GM12878 (cell line): ENCODE results near the gene SKAP1. TPM values are rescaled to one million over a fixed set of nuclear protein-coding genes. Genes with fewer than 3 reads are reported as not detected.

Experiments
- ATAC-seq: fragments of 200-7000 bp; cut with Tn5 transposase; 3 replicates; pipeline ENCODE4 v1.9.1; 2020; ENCODE audit warnings: mild to moderate bottlenecking, moderate library complexity
- BruUV-seq: library from RNA; stranded (reverse); fragments of 400-500 nt; replicated peaks from 2 replicates; lab custom pipeline; 2021; lab: Mats Ljungman, UMichigan
- CTCF ChIA-PET: fragments of 300-600 bp; sonication (Branson Sonifier 250); formaldehyde crosslinking; extraction: SDS; loops from one replicate; lab custom pipeline; 2021; ENCODE audit warnings: inconsistent platforms; lab: Yijun Ruan, JAX
- POLR2A ChIA-PET: fragments of 350-600 bp; formaldehyde crosslinking; extraction: SDS; loops from one replicate; lab custom pipeline; 2021; ENCODE audit warnings: inconsistent platforms; lab: Charles Lee
- RAD21 ChIA-PET: fragments of 300-600 bp; sonication (Branson Sonifier 250); formaldehyde crosslinking; loops from one replicate; lab custom pipeline; 2023; ENCODE audit warnings: antibody characterized with exemption; ENCODE audit not compliant: unreplicated experiment; lab: Charles Lee
- SMC1A ChIA-PET: fragments of 300-600 bp; sonication (Branson Sonifier 250); formaldehyde crosslinking; loops from one replicate; lab custom pipeline; 2023; ENCODE audit not compliant: unreplicated experiment, uncharacterized antibody; lab: Charles Lee
- DNase-seq: peaks from one replicate; pipeline ENCODE4 v3.0.0-alpha.2; 2011; ENCODE audit warnings: low read depth, low spot score
- FAIRE-seq: peaks from 3 replicates; lab custom pipeline; 2011; peaks lifted over from hg19 to GRCh38; lab: Jason Lieb, UNC
- H2AFZ ChIP-seq: 2 replicates; pipeline ENCODE4 v1.6.0; 2011; ENCODE audit warnings: low read depth, low read length, control low read depth; ENCODE audit not compliant: control insufficient read depth
- H3K27ac ChIP-seq: 2 replicates; pipeline ENCODE4 v1.5.1; 2011; ENCODE audit warnings: control low read depth; ENCODE audit not compliant: control insufficient read depth, insufficient read depth
- H3K27me3 ChIP-seq, 2 experiments: replicated peaks in 1 of 2; 2 replicates each; pipeline versions ENCODE4 v1.6.0 to v1.6.1; 2011; ENCODE audit warnings: low read length in 1 of 2; ENCODE audit not compliant: control insufficient read depth in 2 of 2, insufficient read depth in 2 of 2
- H3K36me3 ChIP-seq, 2 experiments: 2 replicates each; pipeline ENCODE4 v1.5.1; 2011; ENCODE audit warnings: low read length in 1 of 2; ENCODE audit not compliant: control insufficient read depth in 2 of 2, insufficient read depth in 2 of 2
- H3K4me1 ChIP-seq: 2 replicates; pipeline ENCODE4 v1.6.1; 2011; ENCODE audit warnings: mild to moderate bottlenecking, low read length, moderate library complexity, mixed read lengths; ENCODE audit not compliant: control insufficient read depth, insufficient read depth
- H3K4me2 ChIP-seq: 2 replicates; pipeline ENCODE4 v1.6.0; 2011; ENCODE audit warnings: control low read depth; ENCODE audit not compliant: control insufficient read depth, insufficient read depth
- H3K4me3 ChIP-seq: fragments of 200-600 bp; sonication (generic); 2 replicates; pipeline ENCODE4 v1.5.1; 2016
- H3K79me2 ChIP-seq: 2 replicates; pipeline ENCODE4 v1.6.0; 2011; ENCODE audit warnings: low read length; ENCODE audit not compliant: control insufficient read depth, insufficient read depth
- H3K9ac ChIP-seq: 2 replicates; pipeline ENCODE4 v1.8.0; 2011; ENCODE audit warnings: low read length, control low read depth, mixed read lengths; ENCODE audit not compliant: control insufficient read depth, insufficient read depth
- H3K9me3 ChIP-seq: replicated peaks from 3 replicates; pipeline ENCODE4 v1.5.1; 2011; ENCODE audit warnings: mild to moderate bottlenecking, low read length; ENCODE audit not compliant: control insufficient read depth, insufficient read depth
- H4K20me1 ChIP-seq: 2 replicates; pipeline ENCODE4 v1.6.0; 2011; ENCODE audit not compliant: control insufficient read depth, insufficient read depth
- IKZF1 ChIP-seq: fragments of 450-650 bp; conservative IDR thresholded peaks from 2 replicates; pipeline ENCODE4 v1.6.1; 2017; ENCODE audit warnings: antibody characterized with exemption, mild to moderate bottlenecking
- NR2C2 ChIP-seq: IDR thresholded peaks from 2 replicates; pipeline ENCODE4 v1.6.1; 2011; ENCODE audit warnings: borderline replicate concordance, low read depth; ENCODE audit not compliant: control insufficient read depth, insufficient read length
- POU2F2 ChIP-seq: IDR thresholded peaks from 3 replicates; pipeline ENCODE4 v1.6.1; 2011; ENCODE audit warnings: low read depth, mild to moderate bottlenecking, low read length, borderline replicate concordance
- ZNF384 ChIP-seq: IDR thresholded peaks from 2 replicates; pipeline ENCODE4 v1.6.1; 2012; ENCODE audit warnings: low read depth, mild to moderate bottlenecking, low read length, improper control_type of control experiment, borderline replicate concordance
- WGBS: methylation state at CpG from one replicate; pipeline ENCODE4 v1.1.6; 2016; ENCODE audit warnings: low lambda C conversion rate; ENCODE audit not compliant: insufficient replicate concordance, insufficient coverage; ENCODE audit errors: missing lambda C conversion rate; 5-methylcytosine and 5-hydroxymethylcytosine counted together
- in situ Hi-C: fragments of 300-500 bp; cut with MboI; formaldehyde crosslinking; loops from 9 replicates; pipeline ENCODE4 v1.14.3; 2018; ENCODE audit warnings: mixed read lengths
- intact Hi-C: fragments of 100-400 bp; cut with micrococcal nuclease; formaldehyde crosslinking; loops from one replicate; pipeline ENCODE4 v1.14.2; 2022; ENCODE audit not compliant: unreplicated experiment
- polyA plus RNA-seq, 11 experiments: library from polyadenylated mRNA; depleted of rRNA in 4 of 11; unstranded in 6 of 11; stranded (reverse) in 5 of 11; fragments of >200 nt; fragmentation: Nextera tagmentation in 4 of 11; fragmentation: Illumina TruSeq in 1 of 11; extraction: Ambion mirVana in 4 of 11; extraction: Trizol in 1 of 11; gene quantifications; 1 replicate in 1 of 11; 2 replicates in 10 of 11; pipeline versions ENCODE4 v1.2.1 to v1.2.3, GENCODE V29; 2011 to 2016; ENCODE audit warnings: inconsistent platforms in 2 of 11, missing spikeins in 2 of 11, low read depth in 1 of 11
- total RNA-seq, 4 experiments: library from RNA; depleted of rRNA in 3 of 4; stranded (reverse); fragments of >200 nt in 3 of 4; fragmentation: Illumina TruSeq in 1 of 4; extraction: Trizol in 1 of 4; gene quantifications; 2 replicates each; pipeline versions ENCODE4 v1.2.1 to v1.2.3, GENCODE V29; 2013 to 2021

SKAP1 gene
- total and polyA plus RNA-seq, 10 of the 15 experiments (the other 5 are each of a cell fraction or from before 2014, with no cell fraction given): 17.1 to 97.6 (median 35.9) TPM

DNA sequence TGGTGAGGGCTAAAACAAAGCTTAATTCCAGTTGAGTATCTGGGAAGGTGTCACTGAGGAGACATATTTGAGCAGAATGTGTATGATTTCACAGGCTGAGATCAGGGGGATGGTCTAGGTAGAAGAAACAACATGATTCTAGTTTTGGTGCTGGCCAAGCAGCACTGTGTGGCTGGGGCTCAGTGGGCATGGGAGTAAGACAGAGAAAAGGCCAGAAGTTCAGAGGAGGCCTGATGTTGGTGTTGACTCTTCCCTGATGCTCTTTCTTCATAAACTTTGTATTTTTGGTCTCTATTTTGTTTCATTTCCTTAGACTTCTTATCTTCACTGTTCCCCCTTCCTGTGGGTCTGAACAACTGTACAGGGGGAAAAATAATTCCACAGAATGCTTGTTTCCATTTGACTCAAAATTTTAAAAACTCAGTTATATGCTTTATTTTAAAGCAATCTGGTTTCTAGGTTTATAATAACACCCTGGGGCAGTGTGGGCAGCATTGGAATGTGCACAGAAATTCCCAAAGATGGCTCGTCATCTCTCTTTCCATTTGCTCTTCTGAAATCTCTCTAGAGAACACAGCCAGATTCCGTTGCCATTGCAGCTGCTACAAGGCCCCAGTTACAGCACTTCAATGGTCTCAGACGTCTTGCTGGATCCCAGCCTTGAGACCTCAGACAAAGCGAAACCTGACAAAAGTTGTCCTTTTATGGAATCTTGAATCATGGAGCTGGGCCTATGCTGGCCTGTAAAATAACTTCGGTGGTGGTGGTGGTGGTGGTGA is 254.1 kb downstream of the SKAP1 start:
- H3K27ac ChIP-seq: no peak overlapping the region
- ChIA-PET SMC1A (interaction anchor here (1.4 to 2.7 kb wide), 3 partner anchors 9 to 18 kb away, joined by 3 to 11 read pairs (median 5); no protein-coding TSS in a partner anchor), CTCF (interaction anchor here (1.0 kb wide), 2 partner anchors 95 to 133 kb away, joined by 3 read pairs; no protein-coding TSS in a partner anchor), POLR2A (no interaction called here), RAD21 (no interaction called here)
- no peak overlapping the region for H3K4me2 ChIP-seq
- in situ Hi-C loops: no loop called here
- H2AFZ ChIP-seq: no peak overlapping the region
- no TSS peak for BruUV-seq
- no peaks in the 10 kb centered on the region for H3K79me2 ChIP-seq
- no peak for ATAC-seq
- no peaks in the 10 kb centered on the region for H4K20me1 ChIP-seq
- TF ChIP-seq ZNF384 (no peak), IKZF1 (no peak), NR2C2 (no peak), POU2F2 (no peak)
- H3K4me3 ChIP-seq: no peak overlapping the region
- WGBS: 75% methylated on average over 5 of the region's 5 CpGs
- no peaks in the 10 kb centered on the region for H3K27me3 ChIP-seq
- H3K4me1 ChIP-seq: peaks cover 6% of the 10 kb centered on the region
- H3K36me3 ChIP-seq: peaks cover 2 to 15% of the 10 kb centered on the region in 2 experiments; a peak in 3 of 4 replicates
- no peak for DNase-seq
- H3K9ac ChIP-seq: no peak overlapping the region
- H3K9me3 ChIP-seq: no peaks in the 10 kb centered on the region
- intact Hi-C loops: no loop called here
- FAIRE-seq: no peak
